Right renal pelvis (tissue), 4 donors: ENCODE measurements around the gene LONRF2. TPM values are rescaled to one million over a fixed set of nuclear protein-coding genes. Genes with fewer than 3 reads are reported as not detected.
"Not testable (repeated sequence)": the region's sequence is repeated elsewhere in the genome, so short reads cannot be mapped to it uniquely, and the experiment has no call there.

Experiments
- DNase-seq, 4 donors: peaks; one replicate each; pipeline ENCODE4 v3.0.0-alpha.2; 2013; ENCODE audit warnings: low read depth in 4 of 4, low spot score in 3 of 4, missing footprints in 1 of 4
- polyA plus RNA-seq, 4 donors: library from polyadenylated mRNA; unstranded; fragments of 120-200 nt; gene quantifications; one replicate each; pipeline ENCODE4 v1.2.1, GENCODE V29; 2013; ENCODE audit not compliant: insufficient read length in 4 of 4

The LONRF2 gene
- 1 to 10 TPM; 2.8 to 3.7 (median 3.1) TPM for polyA plus RNA-seq

DNA sequence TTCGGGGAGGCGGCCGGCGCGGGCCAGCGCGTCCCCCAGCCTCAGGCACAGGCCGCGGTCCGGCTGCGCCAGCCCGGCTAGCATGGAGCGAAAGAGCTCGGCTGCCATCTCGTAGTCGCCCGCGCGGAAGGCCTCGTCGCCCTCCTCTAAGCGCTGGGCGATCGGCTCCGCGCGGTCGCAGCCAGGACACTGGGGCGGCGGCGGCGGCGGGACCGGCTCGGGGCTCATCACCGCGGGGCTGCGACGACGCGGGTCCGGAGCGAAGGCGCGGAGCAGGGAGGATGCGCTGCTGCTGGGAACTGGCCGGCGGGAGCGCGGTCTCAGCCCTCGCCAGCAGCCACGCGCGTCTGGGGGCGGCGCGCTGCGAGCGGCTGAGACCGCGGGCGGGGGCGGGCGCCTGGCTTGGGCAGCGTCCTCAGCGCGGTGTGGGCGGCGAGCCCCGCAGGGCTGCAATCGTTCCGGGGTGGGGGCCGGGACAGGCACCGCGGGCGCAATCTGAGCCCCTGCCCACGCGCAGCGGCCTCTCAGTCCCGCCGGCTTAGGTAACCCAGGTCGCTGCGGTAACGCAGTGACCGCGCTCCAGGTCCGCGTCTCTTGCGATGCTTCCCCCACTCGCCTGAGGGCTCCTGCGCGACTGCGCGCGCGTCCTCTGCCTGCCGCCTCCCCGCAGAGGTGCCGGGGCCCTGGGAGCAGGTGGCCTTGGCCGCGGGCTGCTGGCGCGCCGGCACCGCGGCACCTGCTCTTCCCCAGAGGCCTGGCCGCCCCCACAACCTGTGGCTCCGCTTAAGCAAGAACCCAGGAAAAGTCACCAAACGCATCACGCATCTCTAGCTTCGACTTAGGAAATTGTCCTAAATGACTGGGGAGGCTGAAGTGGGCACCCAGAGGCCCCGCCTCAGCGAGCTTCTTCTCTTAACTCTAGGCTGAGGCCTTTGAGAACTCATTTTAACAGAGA lies at the start of gene LONRF2:
Gene LONRF2, minus strand, starts transcription at position 636 of the 955 bp plus-strand sequence. Its CDS starts 408 bp downstream, at position 228.
- peak in 3 of 4 donors; percentile 8 to 29 (median 14) for DNase-seq

DNA sequence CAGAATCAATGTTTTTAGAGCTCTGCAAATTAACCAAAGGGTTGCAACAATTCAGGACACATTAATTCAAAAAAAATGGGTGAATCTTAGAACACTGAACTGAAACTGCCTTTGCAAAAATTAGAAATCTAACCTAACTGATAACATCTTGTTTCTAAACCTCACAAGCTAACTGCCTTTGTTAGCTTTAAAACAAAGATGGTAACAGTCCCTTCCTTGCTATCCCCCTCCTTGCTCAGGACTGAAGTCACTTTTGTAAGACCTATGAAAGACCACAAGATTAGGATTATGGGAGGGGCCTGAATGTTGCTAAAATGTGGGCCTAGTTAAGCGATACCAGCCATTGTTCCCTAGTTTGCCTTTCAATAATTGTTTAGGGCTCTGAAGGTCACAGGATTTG lies 44.9 kb upstream of the LONRF2 start:
- DNase-seq = no peak

DNA sequence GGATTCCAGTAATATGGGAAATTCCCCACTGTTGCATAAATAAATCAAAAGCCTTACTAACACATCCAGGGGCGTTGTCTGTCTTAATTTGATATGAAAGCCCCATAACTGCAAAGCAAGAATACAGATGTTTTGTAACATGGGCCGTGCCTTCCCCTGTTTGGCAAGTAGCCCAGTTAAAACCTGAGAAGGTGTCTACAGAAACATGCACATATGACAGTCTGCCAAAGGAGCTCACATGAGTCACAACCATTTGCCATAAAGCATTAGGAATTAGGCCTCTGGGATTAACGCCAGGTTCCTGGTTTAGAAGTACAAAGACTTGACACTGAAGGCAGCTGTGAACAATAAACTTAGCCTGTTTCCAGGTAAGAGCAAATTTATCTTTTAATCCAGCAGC lies 43.1 kb upstream of the LONRF2 start:
- DNase-seq = no peak

GRCh38 chr2:100362269-100362668 lies 40.0 kb upstream of the LONRF2 start:
- not testable (repeated sequence) for DNase-seq

- DNase-seq = no peak
Observed at GRCh38 chr2:100359576-100359975, 37.3 kb upstream of the LONRF2 start.

- no peak for DNase-seq
Observed at GRCh38 chr2:100358554-100358953, 36.3 kb upstream of the LONRF2 start.

- peak in 1 of 4 donors; percentile 12 for DNase-seq
Observed at GRCh38 chr2:100352521-100352920, 30.2 kb upstream of the LONRF2 start.

DNA sequence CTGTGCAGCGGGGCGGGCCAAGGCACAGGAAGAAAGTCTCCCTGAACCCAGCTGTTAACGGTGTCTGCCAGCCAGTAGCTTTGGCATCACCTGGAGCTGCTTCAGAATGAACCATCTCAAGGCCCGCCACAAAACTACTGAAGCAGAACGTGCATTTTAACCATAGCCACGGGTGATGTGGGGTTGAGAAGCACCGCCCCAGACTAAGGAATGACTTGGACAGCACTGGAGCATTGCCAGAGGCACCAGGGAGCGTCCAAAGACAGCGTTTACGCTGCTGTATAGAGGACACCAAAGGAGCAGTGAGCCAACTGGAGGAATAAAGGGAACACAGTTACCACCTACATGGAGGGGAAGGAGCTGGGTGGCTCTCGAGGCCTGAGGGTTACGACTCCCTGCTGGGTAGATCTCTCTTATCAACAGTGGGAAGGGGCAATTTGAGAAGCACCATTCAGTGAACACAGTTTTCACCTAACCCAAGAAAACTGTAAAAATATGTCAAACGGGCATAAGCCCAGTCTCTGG lies 28.4 kb upstream of the LONRF2 start:
- no peak for DNase-seq

DNA sequence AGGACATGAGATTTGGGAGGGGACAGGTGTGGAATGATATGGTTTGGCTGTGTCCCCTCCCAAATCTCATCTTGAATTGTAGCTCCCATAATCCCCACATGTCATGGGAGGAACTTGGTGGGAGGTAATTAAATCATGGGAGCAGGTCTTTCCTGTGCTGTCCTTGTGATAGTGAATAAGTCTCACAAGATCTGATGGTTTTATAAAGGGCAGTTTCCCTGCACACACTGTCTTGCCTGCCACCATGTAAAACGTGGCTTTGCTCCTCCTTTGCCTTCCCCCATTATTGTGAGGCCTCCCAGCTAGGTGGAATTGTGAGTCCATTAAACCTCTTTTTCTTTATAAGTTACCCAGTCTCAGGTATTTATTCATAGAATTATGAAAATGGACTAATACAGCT lies 22.8 kb upstream of the LONRF2 start:
- not testable (repeated sequence) for DNase-seq

- DNase-seq = no peak
Observed at GRCh38 chr2:100344433-100344832, 22.1 kb upstream of the LONRF2 start.

GRCh38 chr2:100342466-100342865 lies 20.2 kb upstream of the LONRF2 start:
- not testable (repeated sequence) for DNase-seq

DNA sequence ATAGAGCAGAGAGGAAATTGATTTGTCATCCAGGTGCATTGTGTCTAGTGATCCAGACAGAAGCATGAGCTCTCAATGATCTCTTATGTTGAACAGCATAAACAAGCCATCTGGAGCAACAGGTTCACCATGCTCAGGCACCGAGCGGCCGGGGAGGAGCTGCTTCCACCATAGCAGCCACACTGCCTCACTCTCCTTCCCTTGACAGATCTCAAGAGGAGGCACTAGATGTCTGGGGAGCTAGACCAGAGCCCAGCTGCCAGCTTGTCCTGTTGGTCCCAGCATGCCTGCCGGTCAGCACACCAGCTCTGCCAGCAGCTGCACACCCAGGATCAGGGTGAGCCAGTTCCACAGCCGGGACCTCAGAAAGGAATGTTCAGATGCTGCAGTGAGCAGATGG lies 17.5 kb upstream of the LONRF2 start:
- DNase-seq = no peak

DNA sequence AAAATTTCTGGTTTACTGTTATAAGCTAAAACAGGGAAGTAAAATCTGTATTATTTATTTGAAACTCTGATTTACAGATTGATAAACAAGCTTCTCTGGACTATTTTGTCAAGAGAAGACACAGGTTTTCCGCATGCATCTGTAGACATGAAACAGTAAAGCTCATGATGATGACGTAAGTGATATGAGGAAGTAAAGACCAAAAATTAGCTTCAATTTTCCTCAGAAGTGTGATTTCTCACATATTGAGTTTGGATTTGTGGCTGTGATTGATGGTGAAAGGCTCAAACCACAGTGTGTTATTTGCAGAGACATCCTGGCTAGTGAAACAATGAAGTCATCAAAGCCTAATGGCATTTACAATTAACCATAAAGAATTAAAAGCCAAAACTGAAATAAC lies 12.6 kb upstream of the LONRF2 start:
- DNase-seq = no peak

GRCh38 chr2:100327742-100328141 lies 5.4 kb upstream of the LONRF2 start:
- no peak for DNase-seq

DNA sequence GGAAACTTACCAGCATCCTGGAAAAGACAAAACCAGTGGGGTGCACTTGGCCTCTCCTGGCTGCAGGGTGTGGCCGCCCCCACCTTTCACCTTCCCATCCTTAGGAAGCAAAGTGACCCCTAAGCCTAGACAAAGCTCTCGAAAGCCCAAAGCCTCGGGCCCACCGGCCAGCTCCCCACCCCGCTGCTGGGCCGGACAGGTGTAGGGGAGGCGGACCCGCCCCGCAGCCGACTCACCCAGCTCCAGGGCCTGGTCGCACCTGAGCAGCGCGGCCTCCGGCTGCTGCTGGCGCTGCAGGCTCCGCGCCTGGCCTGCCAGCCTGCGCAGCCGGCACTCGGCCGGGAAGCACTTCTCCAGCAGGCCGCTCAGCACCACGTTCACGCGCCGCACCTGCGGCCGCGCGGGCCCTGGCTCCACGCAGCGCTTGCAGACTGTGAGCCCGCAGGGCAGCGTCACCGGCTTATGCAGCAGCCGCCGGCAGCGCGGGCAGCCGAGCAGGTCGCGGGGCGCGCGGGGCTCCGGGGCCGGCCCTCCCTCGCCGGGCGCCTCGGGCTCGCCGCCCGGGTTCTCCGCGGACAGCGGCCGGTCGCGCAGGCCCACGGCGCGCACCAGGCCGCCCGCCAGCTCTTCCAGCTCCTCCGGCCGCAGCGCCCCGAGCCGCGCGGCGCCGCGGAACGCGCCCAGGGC lies 979 bp downstream of the LONRF2 start:
- peak in 3 of 4 donors; percentile 33 to 40 (median 37) for DNase-seq

- DNase-seq = peak in 2 of 4 donors; percentile 1 to 3
Observed at GRCh38 chr2:100320547-100321178, 1.6 kb downstream of the LONRF2 start.

DNA sequence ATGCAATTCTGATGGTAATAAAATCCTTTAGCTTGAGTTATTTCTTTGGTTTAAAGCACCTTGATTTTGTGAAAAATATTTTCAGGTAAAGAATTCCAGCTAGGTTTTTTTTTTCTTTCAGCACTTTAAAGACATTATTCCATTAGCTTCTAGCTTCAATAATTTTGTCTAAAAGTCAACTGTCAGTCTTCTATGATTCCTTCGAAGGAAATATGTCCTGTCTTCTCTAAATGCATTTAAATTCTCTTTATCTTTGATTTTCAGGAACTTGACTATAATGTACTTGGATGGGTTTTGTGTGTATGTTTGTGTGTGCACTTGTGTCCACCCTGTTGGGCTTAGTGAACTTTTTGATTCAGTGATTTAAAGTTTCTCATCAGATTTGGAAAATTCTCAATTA lies 4.7 kb downstream of the LONRF2 start:
- DNase-seq = no peak

DNA sequence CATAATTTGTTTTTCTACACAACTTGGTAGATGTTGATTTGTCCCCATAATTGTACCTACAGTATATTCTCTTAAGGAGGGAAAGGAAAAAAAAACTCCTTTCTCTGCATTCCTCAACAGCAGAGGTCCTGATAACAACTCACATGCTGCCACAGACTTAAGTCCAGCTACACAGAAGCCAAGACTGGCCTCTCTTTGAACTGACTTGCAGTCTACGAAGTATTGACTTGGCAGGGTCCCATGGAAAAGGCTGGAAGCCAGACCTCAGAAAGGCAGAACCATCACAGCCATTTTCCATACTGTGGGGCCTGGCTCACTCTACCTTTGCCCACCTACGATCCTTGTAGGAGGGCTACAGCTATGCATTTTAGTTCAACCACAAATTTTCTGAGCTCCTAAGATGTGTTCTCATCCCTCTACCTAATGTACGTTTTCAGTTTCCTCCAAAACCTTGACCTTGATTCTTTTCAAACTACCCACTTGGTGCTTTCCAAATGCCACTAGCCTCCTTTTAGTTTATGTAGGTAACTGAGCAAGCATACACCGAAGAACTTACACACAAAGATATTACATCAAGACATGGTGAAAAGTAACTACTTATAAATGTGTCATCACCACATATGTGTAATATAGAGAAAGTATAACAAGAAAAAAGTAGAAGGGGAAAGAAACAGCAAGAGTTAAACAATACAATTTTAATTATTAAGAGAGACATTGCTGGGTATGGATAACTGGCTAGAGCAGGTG lies 12.2 kb downstream of the LONRF2 start:
- DNase-seq = no peak

DNA sequence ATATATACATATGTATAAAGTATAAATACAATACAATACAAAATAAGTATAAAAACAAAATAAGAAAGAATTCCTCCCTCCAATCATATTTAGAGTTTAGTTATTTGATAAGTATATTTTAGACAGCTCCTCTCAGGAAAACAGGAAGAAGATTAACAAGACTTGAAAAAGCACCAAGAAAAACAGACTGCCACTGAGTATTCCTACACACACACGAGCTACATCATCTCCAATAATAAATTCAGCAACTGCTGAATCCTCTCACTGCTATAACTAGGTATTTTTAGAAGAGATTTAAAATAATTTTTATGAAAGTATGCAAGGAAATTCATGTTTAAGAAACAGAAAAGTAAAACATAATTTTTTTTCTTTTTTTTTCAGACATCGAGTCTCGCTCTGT lies 13.0 kb downstream of the LONRF2 start:
- no peak for DNase-seq

DNA sequence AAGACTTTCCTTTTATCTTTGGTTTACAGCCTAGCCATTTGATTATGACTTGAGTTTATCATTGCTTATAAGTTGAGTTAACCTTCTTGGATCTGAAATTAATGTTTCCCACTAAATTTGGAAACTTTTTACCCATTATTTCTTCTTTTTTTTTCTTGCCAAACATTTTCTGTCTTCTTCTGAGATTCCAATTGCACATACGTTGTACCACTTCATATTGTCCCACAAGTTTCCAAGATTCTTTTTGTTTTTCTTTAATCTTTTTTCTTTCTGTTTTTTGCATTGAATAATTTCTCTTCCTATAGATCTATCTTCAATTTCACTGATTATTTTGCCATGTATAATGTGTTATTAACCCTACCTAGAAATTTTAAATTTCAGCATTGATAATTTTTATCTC lies 18.6 kb downstream of the LONRF2 start:
- no peak for DNase-seq
